T-helper 1 cell treated with Interleukin-12 subunit alpha and Interleukin-12 subunit beta and Interleukin-4 antibody, amounts not matched to agents 30 μg/mL and 1 μg/mL, for 36 hours (primary cell): ENCODE measurements around the gene ATP2A2.
"Not testable (repeated sequence)": the region's sequence is repeated elsewhere in the genome, so short reads cannot be mapped to it uniquely, and the experiment has no call there.

Source experiments
- H3K27ac Mint-ChIP-seq: one replicate; pipeline ENCODE4 v1.8.0; 2021; ENCODE audit warnings: mild to moderate bottlenecking, mixed read lengths
- H3K27me3 Mint-ChIP-seq: one replicate; pipeline ENCODE4 v1.8.0; 2021; ENCODE audit warnings: low read depth, mixed read lengths
- H3K36me3 Mint-ChIP-seq: one replicate; pipeline ENCODE4 v1.8.0; 2021; ENCODE audit warnings: low read depth, mixed read lengths
- H3K4me1 Mint-ChIP-seq: one replicate; pipeline ENCODE4 v1.8.0; 2021; ENCODE audit warnings: low read depth, mixed read lengths
- H3K4me3 Mint-ChIP-seq: one replicate; pipeline ENCODE4 v1.8.0; 2021; ENCODE audit warnings: mild to moderate bottlenecking, moderate library complexity, mixed read lengths
- H3K9me3 Mint-ChIP-seq: one replicate; pipeline ENCODE4 v1.8.0; 2021; ENCODE audit warnings: mixed read lengths

The ATP2A2 gene

GRCh38 chr12:110349514-110350151 lies 68.6 kb downstream of the ATP2A2 start:
- Mint-ChIP-seq H3K4me3 (peak overlapping the region; percentile 49), H3K9me3 (no peaks in the 10 kb centered on the region), H3K4me1 (peaks cover 36% of the 10 kb centered on the region), H3K36me3 (peaks cover 35% of the 10 kb centered on the region), H3K27me3 (no peaks in the 10 kb centered on the region), H3K27ac (peak overlapping the region; percentile 76)

GRCh38 chr12:110351119-110351518 lies 70.1 kb downstream of the ATP2A2 start:
- no peak overlapping the region for H3K4me3 Mint-ChIP-seq
- peaks cover 24% of the 10 kb centered on the region for H3K36me3 Mint-ChIP-seq
- peaks cover 42% of the 10 kb centered on the region for H3K4me1 Mint-ChIP-seq
- no peaks in the 10 kb centered on the region for H3K27me3 Mint-ChIP-seq
- no peak overlapping the region for H3K27ac Mint-ChIP-seq
- H3K9me3 Mint-ChIP-seq, result no peaks in the 10 kb centered on the region

- Mint-ChIP-seq H3K27ac (no peak overlapping the region), H3K9me3 (no peaks in the 10 kb centered on the region), H3K27me3 (no peaks in the 10 kb centered on the region), H3K36me3 (peaks cover 16% of the 10 kb centered on the region), H3K4me3 (no peak overlapping the region), H3K4me1 (peaks cover 39% of the 10 kb centered on the region)
Observed at GRCh38 chr12:110352401-110352800, 71.4 kb downstream of the ATP2A2 start.

GRCh38 chr12:110353211-110353965 lies 72.3 kb downstream of the ATP2A2 start:
- H3K27me3 Mint-ChIP-seq, result no peaks in the 10 kb centered on the region
- peaks cover 10% of the 10 kb centered on the region for H3K36me3 Mint-ChIP-seq
- H3K27ac Mint-ChIP-seq, result no peak overlapping the region
- peaks cover 34% of the 10 kb centered on the region for H3K4me1 Mint-ChIP-seq
- H3K4me3 Mint-ChIP-seq, result no peak overlapping the region
- no peaks in the 10 kb centered on the region for H3K9me3 Mint-ChIP-seq

- Mint-ChIP-seq H3K36me3 (peaks cover 9% of the 10 kb centered on the region), H3K27me3 (no peaks in the 10 kb centered on the region), H3K27ac (no peak overlapping the region), H3K9me3 (no peaks in the 10 kb centered on the region), H3K4me3 (no peak overlapping the region), H3K4me1 (peaks cover 26% of the 10 kb centered on the region)
Observed at GRCh38 chr12:110354172-110354780, 73.2 kb downstream of the ATP2A2 start.

- Mint-ChIP-seq H3K27me3 (no peaks in the 10 kb centered on the region), H3K4me1 (peaks cover 18% of the 10 kb centered on the region), H3K36me3 (peaks cover 9% of the 10 kb centered on the region), H3K9me3 (no peaks in the 10 kb centered on the region), H3K4me3 (no peak overlapping the region), H3K27ac (no peak overlapping the region)
Observed at GRCh38 chr12:110355073-110355472, 74.0 kb downstream of the ATP2A2 start.

GRCh38 chr12:110358384-110359097 lies 77.5 kb downstream of the ATP2A2 start:
- H3K27ac Mint-ChIP-seq, H3K9me3 Mint-ChIP-seq, H3K4me3 Mint-ChIP-seq, H3K27me3 Mint-ChIP-seq, H3K36me3 Mint-ChIP-seq: not testable (repeated sequence)
- peaks cover 14% of the 10 kb centered on the region for H3K4me1 Mint-ChIP-seq

- Mint-ChIP-seq H3K27ac (no peak overlapping the region), H3K36me3 (no peaks in the 10 kb centered on the region), H3K4me3 (no peak overlapping the region), H3K9me3 (no peaks in the 10 kb centered on the region), H3K27me3 (no peaks in the 10 kb centered on the region), H3K4me1 (no peaks in the 10 kb centered on the region)
Observed at GRCh38 chr12:110361216-110361615, 80.2 kb downstream of the ATP2A2 start.

GRCh38 chr12:110365489-110366320 lies 84.7 kb downstream of the ATP2A2 start:
- no peak overlapping the region for H3K4me3 Mint-ChIP-seq
- no peaks in the 10 kb centered on the region for H3K36me3 Mint-ChIP-seq
- H3K4me1 Mint-ChIP-seq, result no peaks in the 10 kb centered on the region
- H3K27ac Mint-ChIP-seq, result no peak overlapping the region
- no peaks in the 10 kb centered on the region for H3K27me3 Mint-ChIP-seq
- H3K9me3 Mint-ChIP-seq, result no peaks in the 10 kb centered on the region

GRCh38 chr12:110366321-110367142 lies 85.5 kb downstream of the ATP2A2 start:
- Mint-ChIP-seq H3K4me1 (no peaks in the 10 kb centered on the region), H3K27me3 (no peaks in the 10 kb centered on the region), H3K9me3 (no peaks in the 10 kb centered on the region), H3K4me3 (no peak overlapping the region), H3K36me3 (no peaks in the 10 kb centered on the region), H3K27ac (no peak overlapping the region)

GRCh38 chr12:110367181-110367864 lies 86.3 kb downstream of the ATP2A2 start:
- no peak overlapping the region for H3K4me3 Mint-ChIP-seq
- no peaks in the 10 kb centered on the region for H3K9me3 Mint-ChIP-seq
- no peaks in the 10 kb centered on the region for H3K4me1 Mint-ChIP-seq
- H3K27ac Mint-ChIP-seq, result no peak overlapping the region
- H3K36me3 Mint-ChIP-seq, result no peaks in the 10 kb centered on the region
- no peaks in the 10 kb centered on the region for H3K27me3 Mint-ChIP-seq

GRCh38 chr12:110369992-110370391 lies 88.9 kb downstream of the ATP2A2 start:
- Mint-ChIP-seq H3K4me3 (no peak overlapping the region), H3K4me1 (no peaks in the 10 kb centered on the region), H3K27me3 (no peaks in the 10 kb centered on the region), H3K36me3 (peaks cover 14% of the 10 kb centered on the region), H3K9me3 (no peaks in the 10 kb centered on the region), H3K27ac (no peak overlapping the region)

GRCh38 chr12:110370732-110371231 lies 89.7 kb downstream of the ATP2A2 start:
- Mint-ChIP-seq H3K9me3 (no peaks in the 10 kb centered on the region), H3K4me3 (no peak overlapping the region), H3K4me1 (no peaks in the 10 kb centered on the region), H3K27ac (no peak overlapping the region), H3K36me3 (peaks cover 19% of the 10 kb centered on the region), H3K27me3 (no peaks in the 10 kb centered on the region)
